A549 (cell line): ENCODE results near the gene HTT-AS. TPM values are rescaled to one million over a fixed set of nuclear protein-coding genes. Genes with fewer than 3 reads are reported as not detected.

Source experiments
- ATAC-seq, 2 experiments: fragments of 200-7000 bp in 1 of 2; fragments of >200 bp in 1 of 2; cut with Nextera tagmentation in 1 of 2; cut with Tn5 transposase in 1 of 2; 3 replicates each; pipeline versions ENCODE4 v1.8.0 to v1.9.1; 2018 to 2020; ENCODE audit warnings: mild to moderate bottlenecking in 1 of 2, moderate library complexity in 1 of 2
- CTCF ChIA-PET: fragments of 300-600 bp; sonication (Branson Sonifier 250); formaldehyde crosslinking; extraction: SDS; loops from one replicate; lab custom pipeline; 2021; ENCODE audit warnings: antibody characterized with exemption, inconsistent platforms; lab: Yijun Ruan, JAX
- POLR2A ChIA-PET: fragments of 350-600 bp; formaldehyde crosslinking; extraction: SDS; loops from one replicate; lab custom pipeline; 2021; ENCODE audit warnings: antibody characterized with exemption, inconsistent platforms; lab: Yijun Ruan, JAX
- DNase-seq, 2 experiments: peaks; one replicate each; pipeline versions ENCODE4 v3.0.0 to v3.0.0-alpha.2; 2011 to 2016; ENCODE audit warnings: low read depth in 1 of 2, low spot score in 1 of 2
- FAIRE-seq: peaks from 2 replicates; lab custom pipeline; 2011; peaks lifted over from hg19 to GRCh38; lab: Jason Lieb, UNC
- H3K27ac ChIP-seq, 2 experiments: fragments of >200 bp; sonication (Bioruptor Twin); formaldehyde crosslinking; 3 replicates each; pipeline ENCODE4 v1.5.1; 2016 to 2017
- H3K4me1 ChIP-seq: fragments of >200 bp; sonication (Bioruptor Twin); formaldehyde crosslinking; 3 replicates; pipeline ENCODE4 v1.6.1; 2016
- H3K4me2 ChIP-seq: fragments of >200 bp; sonication (Bioruptor Twin); formaldehyde crosslinking; 3 replicates; pipeline ENCODE4 v1.6.1; 2016
- H3K4me3 ChIP-seq: fragments of >200 bp; sonication (Bioruptor Twin); formaldehyde crosslinking; 3 replicates; pipeline ENCODE4 v1.5.1; 2016
- H3K9me3 ChIP-seq: fragments of >200 bp; sonication (Bioruptor Twin); formaldehyde crosslinking; 3 replicates; pipeline ENCODE4 v1.6.1; 2016
- ATOH8 ChIP-seq: fragments of 250-450 bp; sonication (Bioruptor Pico); IDR thresholded peaks from 2 replicates; pipeline ENCODE4 v1.5.0; 2020; ENCODE audit warnings: low read depth, mild to moderate bottlenecking, moderate library complexity
- BCL3 ChIP-seq: fragments of >200 bp; sonication (Bioruptor Twin); formaldehyde crosslinking; IDR thresholded peaks from 3 replicates; pipeline ENCODE4 v1.6.1; 2016
- BHLHE40 ChIP-seq: IDR thresholded peaks from 2 replicates; pipeline ENCODE4 v1.6.1; 2012; ENCODE audit warnings: low read depth, low read length, inconsistent platforms
- CEBPB ChIP-seq, 2 experiments: fragments of >200 bp in 1 of 2; sonication (Bioruptor Twin) in 1 of 2; formaldehyde crosslinking in 1 of 2; IDR thresholded peaks; 2 replicates each; pipeline ENCODE4 v1.6.1; 2012 to 2016
- CHD4 ChIP-seq: fragments of 200-600 bp; sonication (generic); IDR thresholded peaks from 2 replicates; pipeline ENCODE4 v1.6.1; 2016; ENCODE audit warnings: antibody characterized with exemption, mild to moderate bottlenecking, borderline replicate concordance
- EHF ChIP-seq: fragments of 250-450 bp; sonication (Bioruptor Pico); IDR thresholded peaks from 2 replicates; pipeline ENCODE4 v1.5.0; 2020; ENCODE audit warnings: mild to moderate bottlenecking
- ELK1 ChIP-seq: fragments of 150-350 bp; IDR thresholded peaks from 2 replicates; pipeline ENCODE4 v1.6.1; 2014; ENCODE audit warnings: low read depth, mild to moderate bottlenecking, low read length
- EP300 ChIP-seq, 2 experiments: fragments of >200 bp; sonication (Bioruptor Twin); formaldehyde crosslinking; IDR thresholded peaks; 2 replicates in 1 of 2; 3 replicates in 1 of 2; pipeline ENCODE4 v1.6.1; 2016 to 2017
- FOSB ChIP-seq: fragments of 250-450 bp; sonication (Bioruptor Pico); IDR thresholded peaks from 2 replicates; pipeline ENCODE4 v1.5.0; 2020; ENCODE audit warnings: mild to moderate bottlenecking, moderate library complexity
- FOXS1 ChIP-seq: fragments of 250-450 bp; sonication (Bioruptor Pico); IDR thresholded peaks from 2 replicates; pipeline ENCODE4 v1.5.0; 2020; ENCODE audit warnings: mild to moderate bottlenecking, moderate library complexity
- GATA3 ChIP-seq: IDR thresholded peaks from 2 replicates; pipeline ENCODE4 v1.6.1; 2012; ENCODE audit warnings: borderline replicate concordance
- HDAC2 ChIP-seq: fragments of 200-600 bp; sonication (generic); IDR thresholded peaks from 2 replicates; pipeline ENCODE4 v1.6.1; 2016
- HEYL ChIP-seq: fragments of 250-450 bp; sonication (Bioruptor Pico); IDR thresholded peaks from 2 replicates; pipeline ENCODE4 v1.8.0; 2021; ENCODE audit warnings: mild to moderate bottlenecking, moderate library complexity
- HOXA7 ChIP-seq: fragments of 250-450 bp; sonication (Bioruptor Pico); IDR thresholded peaks from 2 replicates; pipeline ENCODE4 v1.5.0; 2020; ENCODE audit warnings: mild to moderate bottlenecking, moderate library complexity
- HOXB5 ChIP-seq: fragments of 250-450 bp; sonication (Bioruptor Pico); IDR thresholded peaks from 2 replicates; pipeline ENCODE4 v1.5.0; 2020; ENCODE audit warnings: mild to moderate bottlenecking, moderate library complexity
- MAX ChIP-seq: IDR thresholded peaks from 2 replicates; pipeline ENCODE4 v1.6.1; 2012
- MYC ChIP-seq: IDR thresholded peaks from 2 replicates; pipeline ENCODE4 v1.6.1; 2012; ENCODE audit warnings: mild to moderate bottlenecking, inconsistent platforms, low read length, improper control_type of control experiment, borderline replicate concordance
- NR3C1 ChIP-seq: fragments of >200 bp; sonication (Bioruptor Twin); formaldehyde crosslinking; IDR thresholded peaks from 3 replicates; pipeline ENCODE4 v1.6.1; 2017
- POLR2AphosphoS2 ChIP-seq: conservative IDR thresholded peaks from 2 replicates; pipeline ENCODE4 v1.6.1; 2012; ENCODE audit warnings: low read length, improper control_type of control experiment, inconsistent platforms
- RAD21 ChIP-seq, 2 experiments: fragments of >200 bp in 1 of 2; sonication (Bioruptor Twin) in 1 of 2; formaldehyde crosslinking in 1 of 2; IDR thresholded peaks in 1 of 2; conservative IDR thresholded peaks in 1 of 2; 2 replicates in 1 of 2; 3 replicates in 1 of 2; pipeline ENCODE4 v1.6.1; 2012 to 2018; ENCODE audit warnings: inconsistent platforms in 1 of 2
- RARB ChIP-seq: fragments of 250-450 bp; sonication (Bioruptor Pico); IDR thresholded peaks from 2 replicates; pipeline ENCODE4 v1.8.0; 2021; ENCODE audit warnings: mild to moderate bottlenecking, moderate library complexity
- RCOR1 ChIP-seq: fragments of 150-350 bp; IDR thresholded peaks from 2 replicates; pipeline ENCODE4 v1.6.1; 2014; ENCODE audit warnings: antibody characterized with exemption, low read length, low read depth
- REST ChIP-seq: fragments of 200-600 bp; sonication (generic); IDR thresholded peaks from 2 replicates; pipeline ENCODE4 v1.6.1; 2016; ENCODE audit warnings: antibody characterized with exemption, mild to moderate bottlenecking, moderate library complexity
- RFX5 ChIP-seq: fragments of 450-650 bp; IDR thresholded peaks from 2 replicates; pipeline ENCODE4 v1.7.1; 2014; ENCODE audit warnings: antibody characterized with exemption, mild to moderate bottlenecking, moderate library complexity
- SREBF2 ChIP-seq: fragments of 450-650 bp; IDR thresholded peaks from 2 replicates; pipeline ENCODE4 v1.6.1; 2014; ENCODE audit warnings: mild to moderate bottlenecking, moderate library complexity
- TFCP2L1 ChIP-seq: fragments of 250-450 bp; sonication (Bioruptor Pico); IDR thresholded peaks from 2 replicates; pipeline ENCODE4 v1.5.0; 2021; ENCODE audit warnings: mild to moderate bottlenecking
- TP53 ChIP-seq: fragments of 250-450 bp; sonication (Bioruptor Pico); IDR thresholded peaks from 2 replicates; pipeline ENCODE4 v1.5.0; 2021; ENCODE audit warnings: mild to moderate bottlenecking, moderate library complexity
- USF2 ChIP-seq: fragments of 450-650 bp; IDR thresholded peaks from 2 replicates; pipeline ENCODE4 v1.6.1; 2014; ENCODE audit warnings: antibody characterized with exemption
- ZC3H11A ChIP-seq: fragments of 450-650 bp; IDR thresholded peaks from 2 replicates; pipeline ENCODE4 v1.6.1; 2014; ENCODE audit warnings: antibody characterized with exemption, mild to moderate bottlenecking
- ZNF302 ChIP-seq: fragments of 250-450 bp; sonication (Bioruptor Pico); IDR thresholded peaks from 2 replicates; pipeline ENCODE4 v1.9.0; 2021; ENCODE audit warnings: inconsistent platforms, mild to moderate bottlenecking, moderate library complexity
- ZSCAN20 ChIP-seq: fragments of 250-450 bp; sonication (Bioruptor Pico); IDR thresholded peaks from 2 replicates; pipeline ENCODE4 v1.8.0; 2022; ENCODE audit warnings: mild to moderate bottlenecking, moderate library complexity
- WGBS: methylation state at CpG from one replicate; pipeline ENCODE4 v1.1.6; 2017; ENCODE audit errors: missing lambda C conversion rate; 5-methylcytosine and 5-hydroxymethylcytosine counted together
- polyA plus RNA-seq, 4 experiments: library from polyadenylated mRNA; depleted of rRNA in 3 of 4; stranded (reverse); fragments of >200 nt; fragmentation: RNase III in 1 of 4; extraction: RNeasy Plus Mini Kit Qiagen cat#74134 plus additional on column Dnase treatment in 1 of 4; gene quantifications; 2 replicates in 3 of 4; 3 replicates in 1 of 4; pipeline ENCODE4 v1.2.3, GENCODE V29; 2011 to 2017

The HTT-AS gene
- polyA plus RNA-seq, 2 of the 4 experiments (the other 2 are of a cell fraction), result not detected

- no peaks in the 10 kb centered on the region for H3K9me3 ChIP-seq
- DNase-seq (no peak), ATAC-seq (no peak)
- H3K4me1 ChIP-seq, result no peaks in the 10 kb centered on the region
- no peak overlapping the region for H3K4me3 ChIP-seq
- CTCF ChIA-PET, result interaction anchor here (0.6 to 0.7 kb wide), 2 partner anchors 276 to 663 kb away, joined by 3 read pairs; no protein-coding TSS in a partner anchor
- POLR2A ChIA-PET, result no interaction called here
- 64% methylated on average over 8 of the region's 8 CpGs for WGBS
- TF ChIP-seq RCOR1 (no peak), ZSCAN20 (CRISPR knock-in tag) (no peak), HDAC2 (no peak), ZC3H11A (no peak), MYC (no peak), TP53 (CRISPR knock-in tag) (no peak), FOXS1 (CRISPR knock-in tag) (no peak), RFX5 (no peak), RAD21 (conservative IDR thresholded peaks at IDR 0.05 in 1 of 2, IDR thresholded peaks at IDR 0.05 in 1 of 2) (no peak), CEBPB (IDR thresholded peaks at IDR 0.05) (no peak), RARB (CRISPR knock-in tag) (no peak), GATA3 (no peak), ATOH8 (CRISPR knock-in tag) (no peak), TFCP2L1 (CRISPR knock-in tag) (no peak), REST (no peak), HOXA7 (no peak), BCL3 (no peak), ELK1 (no peak), HOXB5 (CRISPR knock-in tag) (no peak)
- TF ChIP-seq, all 56 proteins: peak for 0
- Histone ChIP-seq H3K4me2 (no peak overlapping the region), H3K27ac (no peak overlapping the region)
- no peak for FAIRE-seq
These were observed 34.5 kb downstream of the HTT-AS start for GRCh38 chr4:3039706-3040366.

- FAIRE-seq (no peak), DNase-seq (no peak), ATAC-seq (no peak)
- TF ChIP-seq EP300 (IDR thresholded peaks at IDR 0.05), result no peak
- TF ChIP-seq MAX, result no peak
- no peak for TF ChIP-seq EHF
- TF ChIP-seq POLR2AphosphoS2, result no peak
- no peak for TF ChIP-seq BHLHE40
- TF ChIP-seq CHD4, result no peak
- TF ChIP-seq HEYL (CRISPR knock-in tag), result no peak
- no peak for TF ChIP-seq ZNF302 (CRISPR knock-in tag)
- TF ChIP-seq HOXA7, result no peak
- TF ChIP-seq NR3C1, result no peak
- TF ChIP-seq FOSB (CRISPR knock-in tag), result no peak
- no peak for TF ChIP-seq CEBPB (IDR thresholded peaks at IDR 0.05)
- no peak for TF ChIP-seq SREBF2
- no peak for TF ChIP-seq HOXB5 (CRISPR knock-in tag)
- no peak for TF ChIP-seq RAD21 (conservative IDR thresholded peaks at IDR 0.05 in 1 of 2, IDR thresholded peaks at IDR 0.05 in 1 of 2)
- no peak for TF ChIP-seq USF2
- H3K4me1 ChIP-seq, result no peaks in the 10 kb centered on the region
- no peak overlapping the region for H3K4me3 ChIP-seq
- H3K4me2 ChIP-seq, result no peak overlapping the region; the same call in 2 of the 3 replicates
- no peaks in the 10 kb centered on the region for H3K9me3 ChIP-seq
- CTCF ChIA-PET, result interaction anchor here (0.7 to 2.7 kb wide), 9 partner anchors 9 to 275 kb away, joined by 3 to 11 read pairs (median 3); no protein-coding TSS in a partner anchor
- WGBS, result 31% methylated on average over 4 of the region's 6 CpGs
- POLR2A ChIA-PET, result interaction anchor here (0.7 kb wide), 1 partner anchor 15 kb away, joined by 3 read pairs; no protein-coding TSS in a partner anchor
- no peak overlapping the region for H3K27ac ChIP-seq
These were observed 36.3 kb downstream of the HTT-AS start for GRCh38 chr4:3037957-3038461.
